GM21447 (cell line): ENCODE data around the gene PLCH2.

Experiments
- ATAC-seq: cut with Tn5 transposase; IDR thresholded peaks from one replicate; pipeline ENCODE4 v1.9.1; 2021; ENCODE audit not compliant: unreplicated experiment

Gene PLCH2

DNA sequence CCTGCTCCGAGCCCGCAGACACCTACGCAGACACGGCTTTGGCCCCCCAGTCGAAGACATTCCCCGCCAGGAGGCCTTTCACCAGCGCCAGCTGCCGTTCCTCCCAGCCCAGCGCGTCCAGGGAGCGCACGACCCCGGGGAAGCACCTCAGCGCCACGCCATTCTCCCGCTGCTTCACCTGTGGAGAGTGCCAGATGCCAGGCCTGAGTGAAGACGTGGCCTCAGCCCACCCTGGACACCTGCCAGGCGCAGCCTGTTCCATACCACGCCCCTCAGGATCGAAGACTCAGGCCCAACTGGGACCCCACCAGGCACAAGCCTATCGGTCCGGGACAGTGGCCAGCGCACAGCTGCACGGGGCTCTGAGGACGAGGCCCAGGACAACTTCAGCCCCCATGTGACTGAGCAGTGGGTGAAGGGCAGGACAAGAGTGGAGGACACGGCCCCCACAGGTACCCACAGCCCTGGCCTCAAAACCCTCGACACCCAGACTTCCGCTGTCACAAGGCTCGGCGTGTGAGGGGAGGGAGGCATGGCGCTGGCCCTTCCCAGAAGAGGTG lies 36.9 kb downstream of the PLCH2 start:
- ATAC-seq = no peak

DNA sequence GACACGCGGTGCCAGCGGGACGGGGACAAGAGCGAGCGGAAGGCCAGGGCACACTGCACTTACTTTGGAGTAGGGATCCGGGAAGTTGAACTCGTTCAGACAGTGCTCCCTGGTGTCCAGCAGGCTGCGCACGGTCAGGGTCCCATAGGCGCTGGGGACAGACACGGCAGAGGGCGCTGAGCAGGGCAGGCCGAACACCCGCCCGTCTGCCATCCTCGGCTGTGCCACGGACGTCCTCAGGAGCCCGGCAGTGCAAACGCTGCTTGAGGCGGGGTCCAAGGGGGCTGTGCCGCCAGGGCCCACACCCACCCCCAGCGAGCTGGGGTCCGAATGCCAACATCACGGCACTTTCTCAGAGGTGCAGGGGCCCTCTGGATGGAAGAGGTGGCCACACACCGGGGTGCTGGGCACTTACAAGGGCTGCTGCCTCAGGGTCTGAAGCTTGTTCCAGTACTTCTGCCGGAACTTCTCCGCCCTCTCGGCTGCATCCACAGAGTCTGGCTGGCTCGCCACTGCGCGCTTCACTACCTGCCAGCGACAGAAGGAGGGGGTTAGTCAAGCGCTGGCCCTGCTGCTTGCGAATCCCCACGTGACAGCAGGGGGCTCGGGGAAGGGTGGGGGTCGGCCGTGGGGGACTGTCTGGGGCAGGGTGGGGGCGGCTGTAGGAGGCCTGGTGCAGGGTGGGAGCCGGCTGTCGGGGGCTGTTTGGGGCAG lies 38.0 kb downstream of the PLCH2 start:
- no peak for ATAC-seq

DNA sequence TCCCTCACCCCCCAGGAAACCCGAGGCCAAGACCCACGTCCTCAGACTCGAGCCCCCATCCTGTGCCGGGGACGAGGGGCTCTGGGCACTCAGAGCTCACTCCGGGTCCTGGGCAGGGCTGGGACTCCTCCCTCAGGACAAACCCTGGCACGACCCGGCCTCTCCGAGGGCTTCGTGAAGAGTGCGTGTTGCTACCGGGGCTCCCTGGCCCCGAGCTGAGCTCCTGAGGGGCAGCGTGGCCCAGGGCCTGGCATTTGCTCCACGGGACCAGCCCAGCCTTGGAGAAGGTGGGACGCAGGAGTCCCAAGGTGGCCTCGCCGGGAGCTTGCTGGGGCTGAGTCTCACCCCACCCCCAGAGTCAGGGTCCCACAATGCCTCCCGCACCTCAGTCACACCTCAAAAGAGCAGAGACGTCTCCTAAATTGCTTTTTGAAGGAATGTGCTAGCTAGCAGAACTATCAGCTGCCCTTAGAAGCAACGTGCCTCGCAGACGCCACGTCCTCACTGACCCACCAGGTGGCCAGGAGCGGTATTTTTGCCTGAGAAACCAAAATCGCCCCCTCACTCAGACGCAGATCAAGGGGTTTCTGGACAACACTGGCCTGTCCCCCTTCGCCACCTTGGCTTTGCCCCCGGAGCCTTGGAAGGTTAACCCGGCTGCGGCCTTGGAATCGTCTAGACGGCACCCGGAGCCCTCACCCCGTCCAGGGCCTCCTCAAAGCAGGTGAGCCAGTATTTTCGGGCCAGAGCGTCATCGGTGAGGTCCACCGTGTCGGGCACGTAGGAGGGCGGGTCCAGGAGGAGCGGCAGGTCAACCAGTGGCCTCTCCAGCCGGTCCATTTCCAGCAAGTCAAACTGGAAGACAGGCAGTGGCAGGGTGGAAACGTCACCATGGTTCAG lies 39.0 kb downstream of the PLCH2 start:
- ATAC-seq = no peak

DNA sequence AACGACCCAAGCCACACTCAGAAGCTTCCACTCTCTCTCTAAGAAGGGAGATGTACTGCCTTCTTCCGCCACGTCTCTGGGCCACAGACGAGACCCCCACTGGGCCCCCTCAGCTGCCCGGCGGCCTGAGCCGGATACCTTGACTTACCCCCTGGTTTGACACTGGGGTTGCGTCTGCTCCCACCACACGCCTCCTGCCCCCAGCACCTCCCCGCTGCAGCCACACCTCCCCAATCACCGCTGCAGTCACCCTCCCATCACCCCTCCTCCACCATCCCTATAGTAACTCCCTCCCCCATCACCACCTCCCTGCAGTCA lies 39.6 kb downstream of the PLCH2 start:
- no peak for ATAC-seq

DNA sequence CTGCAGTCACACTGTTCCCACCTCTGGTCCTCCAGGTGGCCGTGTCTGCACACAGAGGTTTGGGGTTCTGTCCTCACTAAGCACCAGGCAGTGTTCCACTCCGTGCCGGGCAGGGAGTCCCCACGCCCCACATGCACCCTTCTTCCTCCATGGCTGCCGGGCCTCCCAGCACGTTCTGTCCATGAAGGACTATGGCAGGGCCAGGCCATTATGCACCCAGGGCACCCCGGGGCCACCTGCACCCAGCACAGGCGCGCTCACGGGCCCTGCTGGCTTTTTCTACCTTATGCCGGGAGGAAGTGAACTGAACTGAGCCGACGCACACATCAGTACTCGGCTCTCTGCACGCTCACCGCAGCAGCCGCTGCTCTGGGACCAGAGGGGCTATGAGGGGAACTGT lies 40.0 kb downstream of the PLCH2 start:
- ATAC-seq = no peak

DNA sequence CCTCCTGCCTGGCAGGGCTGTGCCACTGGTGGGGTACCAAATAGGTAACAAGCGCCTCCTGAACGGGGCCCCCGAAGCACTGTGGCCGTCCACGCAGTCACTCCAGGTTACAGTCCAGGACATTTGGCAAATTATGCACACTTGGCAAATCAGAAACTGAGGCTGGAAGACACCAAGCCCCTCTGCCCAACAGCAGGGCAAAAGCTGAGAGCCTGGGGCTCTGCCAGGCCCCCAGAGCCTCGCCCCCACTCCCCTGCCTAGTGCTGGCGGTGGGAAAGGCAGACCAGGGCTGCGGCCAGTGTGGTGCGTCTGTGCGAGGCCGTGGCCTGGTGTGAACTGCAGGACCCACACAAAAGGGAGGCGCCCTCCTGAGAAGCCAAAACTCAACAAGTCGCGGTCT lies 40.9 kb downstream of the PLCH2 start:
- no peak for ATAC-seq

DNA sequence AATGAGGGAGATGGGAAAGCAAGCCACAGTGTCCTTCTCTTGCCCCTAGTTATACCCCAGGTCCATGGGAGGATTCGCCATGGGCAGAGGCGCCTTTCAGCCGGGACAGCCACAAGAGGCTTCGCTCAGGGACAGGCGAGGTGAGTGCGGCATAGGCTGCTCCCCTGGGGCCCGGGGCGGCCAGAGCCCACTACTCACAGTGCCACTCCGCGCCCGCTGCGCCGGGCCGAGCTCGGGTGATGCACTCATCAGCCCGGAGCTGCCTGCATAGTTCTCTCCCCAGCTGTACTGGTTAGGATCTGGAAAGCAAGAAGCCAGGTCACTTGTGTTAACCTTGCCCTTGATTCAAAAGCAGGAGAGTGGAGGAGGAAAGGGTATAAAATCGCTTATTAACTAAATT lies 41.9 kb downstream of the PLCH2 start:
- no peak for ATAC-seq

DNA sequence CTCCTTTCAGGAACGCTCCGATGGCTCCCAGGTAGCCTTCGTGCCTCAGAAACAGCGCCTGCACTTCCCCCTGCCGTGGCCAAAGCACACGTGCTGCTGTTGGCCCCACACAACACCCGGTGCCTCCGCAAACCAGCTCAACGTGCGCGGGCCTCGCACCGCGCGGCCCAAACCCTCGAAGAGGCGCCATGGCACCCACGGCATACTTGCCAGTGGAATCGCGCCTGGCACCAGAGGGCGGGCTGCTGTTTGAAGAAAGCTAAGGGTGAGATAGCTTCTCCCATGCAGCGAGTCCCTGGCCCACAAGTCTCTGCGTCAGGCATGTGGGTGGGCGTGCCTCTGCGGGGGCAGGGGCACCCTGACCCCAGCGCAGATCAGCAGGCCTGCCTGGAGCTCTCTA lies 42.4 kb downstream of the PLCH2 start:
- no peak for ATAC-seq

DNA sequence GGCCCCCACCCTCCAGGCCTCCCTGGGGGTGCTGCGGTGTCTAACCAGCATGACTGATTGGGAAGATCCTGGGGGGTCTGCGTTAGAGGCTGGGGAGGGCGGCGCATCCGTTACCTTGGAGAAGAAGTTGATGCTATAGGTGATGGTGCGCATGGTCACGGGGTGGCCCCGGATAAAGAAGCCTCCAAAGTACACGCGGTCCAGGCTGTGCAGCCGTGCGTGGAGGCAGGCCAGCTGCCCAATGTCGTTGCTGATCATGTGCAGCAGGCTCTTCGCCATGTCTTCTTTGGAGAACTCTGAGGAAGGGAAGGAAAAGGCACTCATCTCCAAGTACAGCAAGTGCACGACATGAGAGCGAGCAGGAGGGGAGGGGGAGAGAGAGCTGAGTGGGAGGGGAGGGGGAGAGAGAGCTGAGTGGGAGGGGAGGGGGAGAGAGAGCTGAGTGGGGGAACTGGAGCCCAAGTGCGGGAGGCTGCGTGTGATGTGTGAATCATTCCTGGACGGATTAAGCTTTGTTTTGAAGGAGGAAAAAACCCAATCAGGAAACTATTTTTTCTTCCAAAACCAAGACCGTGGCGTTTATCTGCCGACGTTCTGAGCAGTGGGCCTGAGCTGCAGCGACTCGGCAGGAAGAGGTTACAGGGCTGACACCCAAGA lies 43.1 kb downstream of the PLCH2 start:
- ATAC-seq = no peak

DNA sequence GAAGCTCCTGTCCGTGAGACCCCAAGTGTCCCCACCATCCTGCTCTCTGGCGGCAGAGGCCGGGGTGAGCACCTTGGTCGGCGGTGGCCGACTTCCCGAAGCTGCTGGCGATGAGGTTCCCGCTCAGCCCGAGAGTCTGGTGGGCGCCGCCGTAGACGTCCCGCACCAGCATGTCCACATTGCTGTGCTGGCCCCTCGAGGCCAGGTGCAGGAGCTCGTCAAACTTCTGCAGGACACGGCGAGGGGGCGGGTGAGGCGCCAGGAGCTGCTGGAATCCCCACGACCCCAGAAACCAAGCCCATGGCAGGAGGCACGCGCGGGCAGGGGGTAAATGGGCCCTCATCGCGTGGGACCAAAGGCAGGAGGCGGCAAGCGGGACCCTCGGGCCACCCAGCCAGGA lies 43.6 kb downstream of the PLCH2 start:
- no peak for ATAC-seq

DNA sequence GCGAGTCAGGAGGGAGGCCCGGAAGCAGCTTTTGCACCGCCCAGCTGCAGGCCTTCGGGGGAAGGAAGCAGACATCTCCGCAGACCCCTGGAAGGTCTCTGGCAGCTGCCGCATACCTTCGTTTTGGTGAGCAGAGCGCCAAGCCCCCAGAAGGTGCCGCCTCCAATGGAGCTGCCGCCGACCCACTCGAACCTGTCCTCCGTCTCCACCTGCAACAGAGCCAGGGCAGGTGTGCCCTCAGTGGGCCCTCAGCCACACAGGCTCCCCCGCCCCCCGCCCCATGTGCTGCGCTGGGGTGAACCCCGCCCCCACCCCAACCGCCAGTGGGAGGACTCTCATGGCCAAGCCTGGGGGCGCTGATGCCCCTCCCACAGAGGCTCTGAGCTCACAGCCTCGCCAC lies 44.1 kb downstream of the PLCH2 start:
- ATAC-seq = no peak

DNA sequence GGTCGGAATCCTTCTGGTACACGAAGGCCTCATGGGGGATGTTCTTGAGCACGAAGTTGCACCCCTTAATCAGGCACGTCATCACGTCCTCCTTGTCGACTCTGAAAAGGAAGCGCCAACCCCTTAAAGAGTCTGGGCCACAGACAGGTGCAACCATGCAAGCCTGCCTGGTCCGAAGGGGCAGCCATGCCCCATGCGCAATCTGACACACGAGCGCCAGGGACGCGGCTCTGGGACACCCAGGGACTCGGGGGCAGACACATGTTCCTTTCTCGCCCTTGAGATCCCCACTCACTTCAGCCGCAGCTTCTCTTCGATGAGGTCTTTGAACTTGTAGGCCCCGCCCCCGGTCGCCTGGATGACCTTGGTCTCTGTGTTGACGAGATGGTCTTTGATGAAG lies 44.7 kb downstream of the PLCH2 start:
- no peak for ATAC-seq

DNA sequence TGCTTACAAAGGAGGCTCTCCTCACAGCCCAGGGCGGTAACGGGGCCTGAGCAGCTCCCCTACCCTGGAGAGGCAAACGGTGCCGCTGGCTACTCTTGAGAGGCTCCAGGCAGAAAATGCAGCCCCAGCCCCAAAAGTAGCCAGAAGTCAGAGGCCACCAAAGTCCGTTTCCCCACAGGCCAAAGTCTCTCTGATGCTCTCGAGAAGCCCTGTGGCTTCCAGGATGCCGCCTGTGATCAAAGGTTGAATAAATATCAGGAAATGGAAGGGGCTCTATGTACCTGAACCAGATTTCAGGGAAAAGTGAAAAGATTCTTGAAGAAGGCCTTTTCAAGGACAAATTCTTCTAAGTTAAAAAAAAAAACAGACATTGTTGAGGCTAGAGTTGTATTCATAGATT lies 46.1 kb downstream of the PLCH2 start:
- ATAC-seq = no peak

DNA sequence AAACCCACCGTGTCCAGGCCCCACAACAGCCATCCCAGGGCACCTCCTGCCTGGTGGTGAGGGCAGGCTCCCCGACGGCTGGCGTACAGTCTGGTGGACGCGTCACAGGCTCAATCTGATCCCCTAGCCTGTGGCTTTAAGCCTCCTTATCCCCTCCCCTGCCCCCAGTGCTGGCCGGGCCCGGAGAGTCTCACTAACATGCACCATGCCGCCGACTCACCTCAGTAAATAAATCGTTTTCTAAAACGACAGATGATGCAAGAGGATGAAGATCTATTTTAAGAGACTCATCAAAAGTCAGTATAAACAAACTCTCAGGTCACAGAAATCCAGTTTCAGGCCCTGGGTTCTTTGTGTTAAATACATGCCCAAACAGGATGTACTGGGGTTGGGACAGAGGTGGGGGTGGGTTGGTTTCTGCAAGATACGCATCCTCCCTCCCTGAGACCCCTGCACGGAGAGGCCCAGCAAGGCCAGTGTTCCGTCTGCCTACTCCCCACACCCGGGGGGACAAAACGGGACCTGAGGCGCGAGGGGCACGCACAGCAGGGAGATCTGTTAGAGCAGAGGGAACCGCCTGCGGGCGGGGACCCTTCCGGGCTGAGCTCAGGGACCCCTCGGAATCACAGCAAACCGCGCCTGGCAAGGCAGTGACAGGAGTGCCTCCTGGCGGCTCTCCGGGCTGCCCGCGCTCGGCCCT lies 47.3 kb downstream of the PLCH2 start:
- no peak for ATAC-seq

DNA sequence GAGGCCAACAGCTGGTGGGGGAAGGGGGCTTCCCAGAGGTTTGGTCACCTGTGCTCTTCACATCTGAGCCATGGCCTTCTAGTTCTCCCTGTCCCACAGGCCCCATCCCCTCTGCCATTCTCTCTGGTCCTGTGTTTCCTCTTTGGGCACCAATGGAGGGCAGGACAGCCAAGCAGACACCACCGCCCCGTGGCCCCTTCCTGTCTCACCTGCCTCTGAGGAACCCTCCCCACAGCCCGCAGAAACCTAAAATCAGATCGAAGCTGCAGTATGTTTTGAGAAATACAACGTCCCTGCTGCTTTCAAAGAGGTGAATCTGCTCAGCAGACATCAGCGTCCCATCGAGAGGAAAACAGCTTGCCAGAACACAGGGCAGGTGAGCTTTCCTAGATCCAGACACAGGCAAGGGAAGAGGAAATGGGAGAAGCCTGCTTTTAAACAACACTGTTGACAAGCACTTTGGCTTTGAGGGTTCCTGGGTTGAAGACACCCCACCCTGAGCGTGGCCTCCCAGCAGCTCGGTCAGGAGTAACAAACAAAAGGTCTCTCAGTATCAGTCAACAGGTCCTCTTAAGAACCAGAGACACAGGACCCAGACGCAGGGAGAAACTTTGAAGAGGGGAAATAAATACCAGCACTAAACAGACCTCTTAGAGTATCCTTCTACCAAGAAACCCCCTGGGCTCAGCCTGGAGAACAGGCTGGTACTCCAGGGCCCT lies 48.0 kb downstream of the PLCH2 start:
- no peak for ATAC-seq

DNA sequence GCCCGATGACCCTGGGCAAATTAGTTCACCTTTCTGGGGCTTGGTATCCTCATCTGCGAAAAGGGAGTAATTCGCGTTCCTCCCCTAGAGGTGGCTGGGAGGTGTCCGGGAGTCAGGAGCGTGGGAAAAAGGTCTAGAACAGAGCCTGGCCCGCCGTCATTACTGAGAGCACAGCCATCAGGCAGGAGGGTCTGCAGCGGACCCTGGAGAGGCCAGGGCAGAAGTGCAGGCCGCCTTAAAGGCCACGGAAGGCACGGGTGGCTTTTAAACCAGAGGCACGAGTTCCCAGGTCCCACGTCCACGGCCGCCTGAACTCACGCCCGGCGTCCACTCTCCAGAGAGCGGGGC lies 49.5 kb downstream of the PLCH2 start:
- ATAC-seq = no peak

DNA sequence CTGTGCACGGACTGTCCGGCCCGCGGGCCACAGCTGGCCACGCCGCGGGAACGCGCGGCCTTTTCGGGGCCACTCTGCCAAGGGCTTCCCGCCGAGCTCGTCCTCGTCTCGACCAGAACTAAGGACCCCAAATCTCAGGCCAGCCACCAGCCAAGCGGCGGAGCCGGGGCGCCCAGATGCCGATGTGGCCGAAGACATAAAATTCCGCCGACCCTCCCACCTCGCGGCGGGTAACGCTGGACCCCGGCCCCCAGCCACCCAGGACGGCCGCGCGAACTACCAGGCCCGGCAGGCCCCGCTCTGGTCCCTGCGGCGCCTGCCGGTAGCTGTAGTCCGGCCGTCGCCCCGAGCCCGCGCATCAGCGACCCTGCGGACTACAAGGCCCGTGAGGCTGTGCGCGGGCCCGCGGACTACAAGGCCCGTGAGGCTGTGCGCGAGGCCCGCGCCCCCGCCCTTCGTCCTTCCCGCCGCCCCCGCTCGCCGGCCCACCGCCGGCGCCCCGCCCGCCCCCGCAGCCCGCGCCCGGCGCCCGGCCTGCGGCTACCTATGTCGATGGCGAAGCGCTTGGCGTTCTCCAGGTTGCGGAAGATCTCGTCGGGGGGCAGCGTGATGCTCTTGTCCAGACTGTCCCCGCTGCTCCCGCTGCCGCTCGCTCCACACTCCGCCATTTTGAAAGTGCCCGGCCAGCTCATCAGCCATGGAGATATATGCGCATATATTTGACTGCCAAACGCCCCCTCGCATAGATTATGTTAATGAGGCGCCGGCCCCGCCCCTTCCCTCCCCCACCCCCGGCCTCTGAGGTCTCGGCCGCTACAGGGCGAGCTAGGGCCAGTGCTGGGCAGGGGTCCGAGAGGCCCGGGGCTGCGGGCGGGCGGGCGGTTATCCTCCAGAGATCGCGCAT lies 50.1 kb downstream of the PLCH2 start, which contains the start of gene PANK4:
Gene PANK4, minus strand, starts transcription at position 677 of the 904 bp plus-strand sequence. Its CDS starts 9 bp downstream, at position 668.
- peak; percentile 72 for ATAC-seq

DNA sequence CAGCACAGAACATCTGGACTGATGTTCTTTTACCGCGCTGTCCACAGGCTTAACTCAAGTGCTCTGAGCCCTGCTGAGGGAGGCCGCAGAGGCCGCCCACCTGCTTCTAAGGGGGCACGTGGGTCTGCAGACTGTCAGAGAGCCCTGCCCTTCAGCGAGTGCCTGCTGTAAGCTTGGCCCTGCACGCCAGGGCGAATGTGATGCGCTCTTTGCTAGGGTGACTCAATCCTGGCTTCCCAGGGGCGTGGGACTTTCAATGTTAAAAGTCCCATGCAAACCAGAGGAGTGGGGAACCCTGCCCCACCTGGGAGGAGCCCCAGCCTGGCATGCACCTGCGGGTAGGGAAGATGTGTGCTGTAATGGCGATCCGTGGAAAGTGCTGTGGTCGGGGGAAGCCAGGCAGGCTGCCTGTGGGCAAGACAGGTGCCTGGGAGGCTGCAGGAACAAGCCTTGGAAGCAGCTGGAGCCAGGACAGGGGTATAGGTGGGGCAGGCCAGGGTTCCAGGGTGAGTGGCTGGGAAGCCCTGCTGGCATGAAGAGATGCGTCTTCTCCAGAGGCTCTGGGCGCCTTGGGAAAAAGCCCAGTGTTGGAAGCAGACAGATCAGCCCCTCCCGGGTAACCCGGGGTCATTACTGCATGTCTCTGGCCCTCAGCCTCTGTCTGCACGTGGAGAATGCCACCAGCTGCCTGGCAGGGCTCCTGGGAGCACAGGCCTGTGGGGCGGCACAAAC lies 50.9 kb downstream of the PLCH2 start:
- ATAC-seq = peak; percentile 27

DNA sequence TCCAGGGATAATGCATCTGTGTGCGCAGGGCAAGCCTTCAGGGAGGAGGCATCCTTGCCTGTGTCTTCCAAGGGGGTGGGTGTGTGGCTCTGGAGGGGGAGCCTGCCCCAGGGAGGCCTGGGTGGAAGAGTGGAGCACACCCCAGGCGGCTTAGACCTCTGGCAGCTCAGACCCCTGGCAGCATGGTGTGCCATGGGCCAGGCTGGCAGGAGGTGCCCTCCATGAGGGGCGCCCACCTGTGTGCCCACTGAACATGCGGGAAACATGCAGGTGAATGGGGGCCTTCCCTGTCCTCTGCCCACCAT lies 51.4 kb downstream of the PLCH2 start:
- ATAC-seq = no peak
